Measurements from ENCODE around the gene SLC27A5. TPM values are rescaled to one million over a fixed set of nuclear protein-coding genes. Genes with fewer than 3 reads are reported as not detected.

The SLC27A5 gene
- total and polyA plus RNA-seq, 3 donors from 2014 or later = 29.1 to 63.6 (median 37.8) TPM

- Histone ChIP-seq H3K27ac (no peak overlapping the region), H3K9me3 (no peaks in the 10 kb centered on the region), H3K36me3 (ENCODE audit: low read depth, missing control alignments) (no peaks in the 10 kb centered on the region), H3K27me3 (no peaks in the 10 kb centered on the region), H3K4me3 (no peak overlapping the region), H3K4me1 (peaks cover 9% of the 10 kb centered on the region)
- no peak for TF ChIP-seq CTCF (IDR thresholded peaks at IDR 0.05)
- TF ChIP-seq POLR2A (IDR thresholded peaks at IDR 0.05) = no peak
- no peak for DNase-seq
- intact Hi-C loops (cut with DNase I; ENCODE audit: low total_unique reads) = no loop called here
- 91 to 93% methylated on average over 11 to 20 of the region's 20 CpGs for WGBS, 2 donors
Measured at GRCh38 chr19:58480481-58480830, 31.3 kb downstream of the SLC27A5 start.

GRCh38 chr19:58479736-58480480 is 31.9 kb downstream of the SLC27A5 start:
- no peak for DNase-seq
- WGBS, 2 donors = 95% methylated on average over 25 of the region's 28 CpGs; no CpG with 5 or more reads in 1 of the 2 donors
- no peaks in the 10 kb centered on the region for H3K27me3 ChIP-seq
- no peaks in the 10 kb centered on the region for H3K36me3 ChIP-seq (ENCODE audit: low read depth, missing control alignments)
- H3K9me3 ChIP-seq = no peaks in the 10 kb centered on the region
- intact Hi-C loops (cut with DNase I; ENCODE audit: low total_unique reads) = no loop called here
- H3K4me1 ChIP-seq = peaks cover 14% of the 10 kb centered on the region
- no peak for TF ChIP-seq CTCF (IDR thresholded peaks at IDR 0.05)
- no peak for TF ChIP-seq POLR2A (IDR thresholded peaks at IDR 0.05)
- no peak overlapping the region for H3K27ac ChIP-seq
- H3K4me3 ChIP-seq = no peak overlapping the region

- Histone ChIP-seq H3K27ac (no peak overlapping the region), H3K4me3 (no peak overlapping the region), H3K27me3 (no peaks in the 10 kb centered on the region), H3K36me3 (ENCODE audit: low read depth, missing control alignments) (no peaks in the 10 kb centered on the region), H3K9me3 (no peaks in the 10 kb centered on the region), H3K4me1 (peaks cover 16% of the 10 kb centered on the region)
- intact Hi-C loops (cut with DNase I; ENCODE audit: low total_unique reads) = no loop called here
- TF ChIP-seq CTCF (IDR thresholded peaks at IDR 0.05) (no peak), POLR2A (IDR thresholded peaks at IDR 0.05) (no peak)
- no peak for DNase-seq
- WGBS, 2 donors = 86% methylated on average over 4 to 7 of the region's 7 CpGs
Measured at GRCh38 chr19:58479303-58479702, 32.5 kb downstream of the SLC27A5 start.

GRCh38 chr19:58477871-58478270 is 33.9 kb downstream of the SLC27A5 start:
- Histone ChIP-seq H3K27me3 (no peaks in the 10 kb centered on the region), H3K27ac (no peak overlapping the region), H3K4me3 (no peak overlapping the region), H3K9me3 (no peaks in the 10 kb centered on the region), H3K36me3 (ENCODE audit: low read depth, missing control alignments) (no peaks in the 10 kb centered on the region), H3K4me1 (peaks cover 16% of the 10 kb centered on the region)
- 83 to 100% methylated on average over 1 of the region's 1 CpG for WGBS, 2 donors
- DNase-seq = no peak
- intact Hi-C loops (cut with DNase I; ENCODE audit: low total_unique reads) = no loop called here
- no peak for TF ChIP-seq POLR2A (IDR thresholded peaks at IDR 0.05)

- TF ChIP-seq POLR2A (IDR thresholded peaks at IDR 0.05) (no peak), CTCF (IDR thresholded peaks at IDR 0.05) (no peak)
- peak overlapping the region in 1 of 2 donors; percentile 66 for H3K4me3 ChIP-seq
- no peaks in the 10 kb centered on the region for H3K9me3 ChIP-seq
- peaks cover 16% of the 10 kb centered on the region for H3K4me1 ChIP-seq
- WGBS, 2 donors = 77 to 81% methylated on average over 9 to 15 of the region's 15 CpGs
- intact Hi-C loops (cut with DNase I; ENCODE audit: low total_unique reads) = no loop called here
- no peak for DNase-seq
- H3K27ac ChIP-seq = peak overlapping the region; percentile 73 to 93
- no peaks in the 10 kb centered on the region for H3K27me3 ChIP-seq
- no peaks in the 10 kb centered on the region for H3K36me3 ChIP-seq (ENCODE audit: low read depth, missing control alignments)
Measured at GRCh38 chr19:58477130-58477529, 34.7 kb downstream of the SLC27A5 start.

Data from testis (tissue), 3 donors.